Activated CD4-positive, alpha-beta memory T cell treated with anti-CD3 and anti-CD28 coated beads for 36 hours (primary cell): ENCODE measurements around the gene KIF13A. TPM values are rescaled to one million over a fixed set of nuclear protein-coding genes. Genes with fewer than 3 reads are reported as not detected.
A peak's percentile ranks its signal among the peaks of the same experiment; 100 is the strongest.

Experiments
- CTCF ChIA-PET: fragments of 350-600 bp; sonication (Branson Sonifier 250); formaldehyde crosslinking; loops from one replicate; lab custom pipeline; 2021; ENCODE audit warnings: antibody characterized with exemption, inconsistent platforms; lab: Charles Lee
- POLR2A ChIA-PET: fragments of 350-600 bp; sonication (Branson Sonifier 250); formaldehyde crosslinking; loops from one replicate; lab custom pipeline; 2021; ENCODE audit warnings: antibody characterized with exemption; lab: Charles Lee
- DNase-seq: peaks from one replicate; pipeline ENCODE4 v3.0.0-alpha.2; 2020
- H3K27ac Mint-ChIP-seq: one replicate; pipeline ENCODE4 v1.8.0; 2021; ENCODE audit warnings: mixed read lengths
- H3K27me3 Mint-ChIP-seq: one replicate; pipeline ENCODE4 v1.8.0; 2021; ENCODE audit warnings: mixed read lengths
- H3K36me3 Mint-ChIP-seq: one replicate; pipeline ENCODE4 v1.8.0; 2021; ENCODE audit warnings: mixed read lengths
- H3K4me1 Mint-ChIP-seq: one replicate; pipeline ENCODE4 v1.8.0; 2021; ENCODE audit warnings: low read depth, mixed read lengths
- H3K4me3 Mint-ChIP-seq: one replicate; pipeline ENCODE4 v1.8.0; 2021; ENCODE audit warnings: mild to moderate bottlenecking, mixed read lengths
- H3K9me3 Mint-ChIP-seq: one replicate; pipeline ENCODE4 v1.8.0; 2021; ENCODE audit warnings: mixed read lengths
- intact Hi-C: fragments of 100-400 bp; cut with micrococcal nuclease; formaldehyde crosslinking; loops from one replicate; pipeline ENCODE4 v1.15.1; 2023
- total RNA-seq, 2 experiments: library from RNA; stranded (reverse); gene quantifications; one replicate each; pipeline ENCODE4 v1.2.3, GENCODE V29; 2021

The KIF13A gene
- total RNA-seq, 2 experiments from 2014 or later, result 0.07 TPM; not detected in 1

DNA sequence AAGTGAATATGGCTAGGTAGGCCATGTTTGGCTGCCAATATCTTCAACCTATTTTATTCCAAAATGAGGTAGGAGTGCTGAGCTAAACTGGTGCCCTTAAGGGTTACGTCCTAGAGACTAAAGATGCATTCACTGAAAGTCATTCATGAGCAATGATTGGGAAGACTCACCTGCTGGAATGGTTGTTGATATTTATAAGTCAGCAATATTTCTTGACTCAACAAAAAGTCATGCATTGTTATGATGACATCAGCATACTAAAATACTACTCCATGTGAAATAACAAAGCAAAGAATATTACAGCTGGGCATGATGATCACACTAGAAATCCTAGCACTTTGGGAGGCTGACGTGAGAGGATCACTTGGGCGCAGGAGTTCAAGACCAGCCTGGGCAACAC lies 263.1 kb downstream of the KIF13A start:
- intact Hi-C loops, result no loop called here
- Mint-ChIP-seq H3K27me3 (no peaks in the 10 kb centered on the region), H3K27ac (no peak overlapping the region), H3K4me3 (no peak overlapping the region), H3K4me1 (no peaks in the 10 kb centered on the region), H3K36me3 (no peaks in the 10 kb centered on the region), H3K9me3 (no peaks in the 10 kb centered on the region)
- no peak for DNase-seq
- CTCF ChIA-PET, result no interaction called here
- POLR2A ChIA-PET, result no interaction called here

DNA sequence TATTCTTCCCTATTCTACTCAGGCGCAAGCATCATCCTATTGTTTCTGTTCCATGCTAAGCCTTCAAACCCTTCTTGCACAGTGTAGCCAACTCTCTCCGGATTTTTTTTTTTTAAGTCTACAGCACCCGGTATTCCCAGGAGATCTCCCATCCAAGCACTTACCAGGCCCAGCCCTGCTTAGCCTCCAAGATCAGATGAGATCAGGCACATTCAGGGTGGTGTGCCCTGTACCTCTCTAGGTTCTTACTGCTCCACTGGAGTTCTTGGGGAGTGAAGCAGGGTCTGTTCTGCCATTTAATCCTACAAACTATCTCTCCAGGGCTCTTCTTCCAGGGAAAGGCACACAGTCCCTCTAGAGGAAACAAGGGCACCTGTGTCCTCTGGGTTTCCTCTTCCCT lies 265.8 kb downstream of the KIF13A start:
- Mint-ChIP-seq H3K27ac (no peak overlapping the region), H3K4me1 (no peaks in the 10 kb centered on the region), H3K4me3 (no peak overlapping the region), H3K27me3 (no peaks in the 10 kb centered on the region), H3K9me3 (no peaks in the 10 kb centered on the region), H3K36me3 (no peaks in the 10 kb centered on the region)
- DNase-seq, result no peak
- intact Hi-C loops, result no loop called here
- ChIA-PET POLR2A (no interaction called here), CTCF (interaction anchor here (0.6 kb wide), 1 partner anchor 94 kb away, joined by 3 read pairs; no protein-coding TSS in a partner anchor)

DNA sequence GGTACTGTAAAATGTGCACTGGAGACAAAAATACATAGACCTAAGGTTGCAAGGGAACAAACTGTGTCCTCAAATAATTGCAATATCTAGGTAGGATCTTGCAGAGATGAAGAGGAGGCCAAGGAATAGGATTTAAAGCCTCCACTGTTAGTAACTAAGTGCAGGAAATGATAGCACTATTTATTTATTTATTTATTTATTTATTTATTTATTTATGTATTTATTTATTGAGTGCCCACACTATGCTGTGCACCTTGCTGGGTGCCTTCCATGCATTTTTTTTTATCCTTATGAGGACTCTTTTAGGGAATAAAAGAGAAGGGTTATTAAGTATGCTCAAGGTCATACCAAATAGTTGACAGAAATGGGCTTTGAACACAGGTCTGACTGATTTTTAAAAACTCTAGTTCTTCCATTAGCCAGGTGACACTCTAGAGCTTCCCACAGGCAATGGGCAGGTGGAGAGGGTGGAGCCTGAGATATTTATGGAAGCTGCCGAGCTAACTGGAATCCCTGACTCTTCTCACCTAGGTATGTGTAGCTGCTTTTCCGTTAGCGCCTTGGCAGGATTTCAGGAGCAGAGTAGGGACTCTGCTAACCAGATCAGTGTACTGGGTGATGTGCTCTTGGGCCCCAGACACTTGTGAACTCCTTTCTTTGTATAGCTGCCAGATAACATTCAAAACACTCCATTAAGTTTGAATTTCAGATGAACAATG lies 268.0 kb downstream of the KIF13A start:
- intact Hi-C loops, result no loop called here
- Mint-ChIP-seq H3K27ac (no peak overlapping the region), H3K9me3 (no peaks in the 10 kb centered on the region), H3K4me1 (peaks cover 10% of the 10 kb centered on the region), H3K36me3 (no peaks in the 10 kb centered on the region), H3K27me3 (no peaks in the 10 kb centered on the region), H3K4me3 (no peak overlapping the region)
- DNase-seq, result no peak
- POLR2A ChIA-PET, result no interaction called here
- CTCF ChIA-PET, result interaction anchor here (1.9 kb wide), 1 partner anchor 84 kb away, joined by 4 read pairs; no protein-coding TSS in a partner anchor

DNA sequence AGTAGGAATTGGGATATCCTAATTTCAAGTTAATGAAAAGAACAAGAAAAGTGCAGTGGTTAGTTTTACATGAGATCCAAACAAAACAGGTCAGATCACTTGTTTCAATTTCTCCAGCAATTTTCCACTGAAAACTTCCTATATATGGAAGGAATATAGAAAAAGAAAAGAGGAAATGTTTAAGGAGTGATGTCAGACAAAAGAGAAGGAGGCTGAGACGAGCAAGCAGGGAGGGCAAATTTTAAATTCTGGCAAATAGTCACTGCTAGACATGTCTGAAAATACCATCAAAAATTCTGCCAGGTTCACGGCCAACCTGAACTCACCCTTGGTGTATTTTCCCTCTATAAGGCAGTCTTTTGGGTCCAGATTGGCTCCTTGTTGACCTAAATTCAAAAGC lies 271.2 kb downstream of the KIF13A start:
- Mint-ChIP-seq H3K27ac (no peak overlapping the region), H3K9me3 (no peaks in the 10 kb centered on the region), H3K4me1 (peaks cover 16% of the 10 kb centered on the region), H3K27me3 (no peaks in the 10 kb centered on the region), H3K36me3 (no peaks in the 10 kb centered on the region), H3K4me3 (no peak overlapping the region)
- intact Hi-C loops, result no loop called here
- DNase-seq, result no peak
- CTCF ChIA-PET, result interaction anchor here (0.6 kb wide), 1 partner anchor 15 kb away, joined by 3 read pairs; no protein-coding TSS in a partner anchor
- POLR2A ChIA-PET, result interaction anchor here (2.2 kb wide), 1 partner anchor 10 kb away, joined by 11 read pairs; the partner anchor contains the start of gene NUP153

DNA sequence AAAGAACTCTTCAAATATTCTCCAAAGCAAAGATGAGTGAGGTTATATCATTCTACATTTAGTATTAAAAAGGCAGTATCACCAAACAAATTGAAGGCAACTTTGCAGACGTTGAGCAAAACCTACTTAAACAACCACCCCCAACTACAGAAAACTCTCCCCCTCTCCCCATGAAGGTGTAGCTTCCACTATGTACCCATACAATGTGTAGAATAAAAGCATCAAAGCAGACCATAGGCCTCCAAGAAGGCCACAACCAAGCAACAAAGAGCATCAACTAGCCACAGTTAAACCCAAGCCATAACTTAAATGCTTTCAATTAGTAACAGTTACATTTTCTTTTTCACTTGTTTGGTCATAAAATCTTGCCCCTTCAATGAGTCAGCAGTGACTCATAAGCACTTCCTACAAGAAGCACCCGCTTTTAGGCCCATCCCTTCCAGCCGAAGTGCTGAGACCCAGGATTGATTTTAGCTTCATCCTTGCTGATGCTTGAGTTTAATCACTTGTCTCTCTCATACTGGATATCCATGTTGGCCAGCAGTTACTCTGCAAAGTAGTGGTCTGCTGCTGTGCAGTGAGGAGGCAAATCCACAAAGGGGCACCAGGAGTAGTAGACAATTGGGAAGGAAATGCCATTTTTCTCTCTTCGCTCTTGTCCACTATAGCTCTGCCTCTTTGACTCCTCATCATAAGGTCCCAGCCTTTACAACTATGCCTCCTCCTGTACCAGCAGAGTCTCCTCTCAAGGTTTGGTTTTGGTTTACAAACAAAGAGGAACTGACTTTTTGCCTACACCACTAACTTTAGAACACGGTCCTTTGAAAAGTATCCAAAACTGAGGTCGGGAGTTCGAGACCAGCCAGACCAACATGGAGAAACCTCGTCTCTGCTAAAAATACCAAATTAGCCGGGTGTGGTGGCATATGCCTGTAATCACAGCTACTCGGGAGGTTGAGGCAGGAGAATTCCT lies 272.3 kb downstream of the KIF13A start:
- DNase-seq, result peak; percentile 59
- H3K27me3 Mint-ChIP-seq, result no peaks in the 10 kb centered on the region
- no peaks in the 10 kb centered on the region for H3K36me3 Mint-ChIP-seq
- CTCF ChIA-PET, result interaction anchor here (0.9 to 4.0 kb wide), 3 partner anchors 13 to 100 kb away, joined by 3 to 23 read pairs (median 3); no protein-coding TSS in a partner anchor
- H3K9me3 Mint-ChIP-seq, result no peaks in the 10 kb centered on the region
- POLR2A ChIA-PET, result interaction anchor here (1.0 to 2.2 kb wide), 3 partner anchors 9 to 115 kb away, joined by 5 to 11 read pairs (median 5); partner anchors contain the start of genes FAM8A1 and NUP153
- peaks cover 16% of the 10 kb centered on the region for H3K4me1 Mint-ChIP-seq
- peak overlapping the region; percentile 88 for H3K27ac Mint-ChIP-seq
- H3K4me3 Mint-ChIP-seq, result peak overlapping the region; percentile 63
- intact Hi-C loops, result loop anchor here (1.0 kb wide), 1 partner anchor 8 kb away; no protein-coding TSS in a partner anchor

DNA sequence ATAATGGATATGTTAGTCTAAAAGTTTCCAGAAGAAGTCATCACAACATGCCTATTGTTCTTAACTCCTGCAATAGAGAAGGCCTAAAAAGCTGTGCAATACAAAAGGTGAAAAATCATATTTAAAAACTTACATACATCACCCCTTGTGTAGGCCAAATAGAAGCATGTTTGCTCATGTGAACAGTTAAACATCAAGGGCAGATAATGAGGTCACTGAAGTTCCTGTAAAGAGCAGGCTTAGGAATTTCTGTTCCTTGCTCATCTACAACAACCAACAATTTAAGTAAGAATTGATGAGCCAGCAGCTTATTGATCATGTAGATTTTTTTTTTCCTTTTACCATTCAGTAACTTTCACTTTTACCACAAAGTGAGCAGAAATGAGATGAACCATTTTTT lies 273.3 kb downstream of the KIF13A start:
- Mint-ChIP-seq H3K27me3 (no peaks in the 10 kb centered on the region), H3K36me3 (peaks cover 2% of the 10 kb centered on the region), H3K4me3 (no peak overlapping the region), H3K9me3 (no peaks in the 10 kb centered on the region), H3K27ac (peak overlapping the region; percentile 45), H3K4me1 (peaks cover 16% of the 10 kb centered on the region)
- ChIA-PET POLR2A (interaction anchor here (1.1 to 2.2 kb wide), 2 partner anchors 8 to 11 kb away, joined by 5 to 11 read pairs; partner anchors contain the start of gene NUP153), CTCF (interaction anchor here (1.0 to 4.0 kb wide), 2 partner anchors 12 to 101 kb away, joined by 3 to 23 read pairs; no protein-coding TSS in a partner anchor)
- intact Hi-C loops, result no loop called here
- DNase-seq, result no peak

DNA sequence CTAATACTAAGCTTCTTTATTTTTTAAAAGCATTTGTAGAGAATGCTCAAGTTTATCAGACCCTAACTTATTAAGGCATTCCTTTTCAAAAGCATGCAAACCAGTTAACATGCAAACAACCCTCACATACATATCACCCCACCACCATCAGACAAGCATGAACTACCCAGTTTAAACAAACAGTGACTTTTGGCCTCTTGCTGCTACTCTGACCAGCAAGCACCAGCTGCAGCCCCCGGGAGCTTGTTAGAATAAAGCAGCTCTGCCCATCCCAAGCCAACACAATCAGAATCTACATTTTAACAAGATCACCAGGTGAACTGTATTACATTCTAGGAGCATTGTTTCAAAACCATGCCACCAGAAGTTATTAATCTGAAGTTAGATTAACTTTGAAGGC lies 274.9 kb downstream of the KIF13A start:
- Mint-ChIP-seq H3K4me3 (no peak overlapping the region), H3K27ac (no peak overlapping the region)
- POLR2A ChIA-PET, result interaction anchor here (0.5 kb wide), 1 partner anchor 540 kb away, joined by 3 read pairs; no protein-coding TSS in a partner anchor

DNA sequence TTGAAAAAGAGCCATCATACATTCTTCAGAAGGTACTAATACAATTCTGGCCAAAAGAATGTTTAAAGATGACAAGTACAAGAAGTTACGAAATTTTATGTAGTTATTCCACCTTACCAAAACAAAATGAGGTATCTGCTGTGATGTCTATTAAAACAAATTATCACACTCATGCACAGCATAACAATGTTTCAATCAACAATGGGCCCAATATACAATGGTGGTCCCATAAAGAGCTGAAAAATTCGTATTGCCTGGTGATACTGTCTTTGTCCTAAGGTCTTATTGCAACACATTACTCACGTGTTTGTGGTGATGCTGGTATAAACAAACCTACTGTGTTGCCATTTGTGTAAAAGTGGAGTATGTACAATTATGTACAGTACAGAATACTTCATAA lies 277.1 kb downstream of the KIF13A start:
- POLR2A ChIA-PET, result no interaction called here
- Mint-ChIP-seq H3K27me3 (peaks cover 1% of the 10 kb centered on the region), H3K9me3 (no peaks in the 10 kb centered on the region), H3K36me3 (peaks cover 20% of the 10 kb centered on the region), H3K27ac (no peak overlapping the region), H3K4me3 (no peak overlapping the region), H3K4me1 (peaks cover 24% of the 10 kb centered on the region)
- intact Hi-C loops, result no loop called here
- CTCF ChIA-PET, result no interaction called here
- DNase-seq, result no peak

More for the DNA sequence above, 274.9 kb downstream of the KIF13A start:
- Mint-ChIP-seq H3K4me1 (peaks cover 17% of the 10 kb centered on the region), H3K27me3 (no peaks in the 10 kb centered on the region), H3K36me3 (peaks cover 9% of the 10 kb centered on the region), H3K9me3 (no peaks in the 10 kb centered on the region)
- CTCF ChIA-PET, result interaction anchor here (4.0 kb wide), 1 partner anchor 11 kb away, joined by 23 read pairs; no protein-coding TSS in a partner anchor
- intact Hi-C loops, result no loop called here
- DNase-seq, result no peak

DNA sequence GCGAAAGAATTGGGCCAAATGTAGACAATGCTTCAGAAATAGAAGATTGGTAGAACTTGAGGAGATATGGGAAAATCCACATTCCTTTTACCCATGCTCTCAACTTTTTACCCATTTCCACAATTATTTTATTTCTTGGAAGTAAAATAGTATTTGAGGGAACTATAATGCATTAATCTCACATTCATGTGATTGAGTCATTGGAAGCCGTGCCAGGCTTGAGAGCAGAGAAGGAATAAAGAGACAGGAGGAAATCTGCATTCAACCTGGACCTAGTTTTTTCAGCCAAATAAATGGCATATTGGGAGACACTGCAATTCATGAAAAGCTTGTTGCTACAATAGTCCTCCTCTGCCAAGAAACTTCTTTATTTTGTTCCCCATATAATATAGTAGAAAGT lies 278.0 kb downstream of the KIF13A start:
- DNase-seq, result no peak
- Mint-ChIP-seq H3K27me3 (peaks cover 1% of the 10 kb centered on the region), H3K4me3 (no peak overlapping the region), H3K36me3 (peaks cover 21% of the 10 kb centered on the region), H3K9me3 (no peaks in the 10 kb centered on the region), H3K4me1 (peaks cover 16% of the 10 kb centered on the region), H3K27ac (no peak overlapping the region)
- intact Hi-C loops, result loop anchor here (5.0 to 10.0 kb wide), 3 partner anchors 997 to 1275 kb away; no protein-coding TSS in a partner anchor
- CTCF ChIA-PET, result interaction anchor here (0.6 kb wide), 1 partner anchor 744 kb away, joined by 3 read pairs; no protein-coding TSS in a partner anchor
- POLR2A ChIA-PET, result no interaction called here
